ENCODE measurements around the gene NTNG1. TPM values are rescaled to one million over a fixed set of nuclear protein-coding genes. Genes with fewer than 3 reads are reported as not detected.

NTNG1 gene
- total RNA-seq, 1 experiment from 2014 or later, result 2.3 TPM

- TF ChIP-seq E2F1 (CRISPR knock-in tag; IDR thresholded peaks at IDR 0.05) (no peak), ATF3 (CRISPR knock-in tag; conservative IDR thresholded peaks at IDR 0.05) (no peak)
These were observed 352.4 kb downstream of the NTNG1 start (continued) for GRCh38 chr1:107493111-107493716.

- Mint-ChIP-seq H3K36me3 (no peaks in the 10 kb centered on the region), H3K27me3 (ENCODE audit: low read depth) (no peaks in the 10 kb centered on the region; the same call in 1 of the 2 replicates), H3K9me3 (no peaks in the 10 kb centered on the region), H3K27ac (no peak overlapping the region), H3K4me1 (no peaks in the 10 kb centered on the region), H3K4me3 (no peak overlapping the region)
- no peak for ATAC-seq
- ChIA-PET POLR2A (no interaction called here), CTCF (no interaction called here)
- DNase-seq (ENCODE audit: low spot score), result no peak
- TF ChIP-seq JUN (CRISPR knock-in tag; IDR thresholded peaks at IDR 0.05) (no peak), FOXP4 (CRISPR knock-in tag; IDR thresholded peaks at IDR 0.05) (no peak), ZNF232 (CRISPR knock-in tag; IDR thresholded peaks at IDR 0.05) (no peak), PREB (CRISPR knock-in tag; IDR thresholded peaks at IDR 0.05; ENCODE audit: borderline replicate concordance) (no peak), ZNF532 (CRISPR knock-in tag; IDR thresholded peaks at IDR 0.05; ENCODE audit: borderline replicate concordance) (no peak), AFF4 (CRISPR knock-in tag; IDR thresholded peaks at IDR 0.05; ENCODE audit: borderline replicate concordance) (no peak), KAT7 (CRISPR knock-in tag; IDR thresholded peaks at IDR 0.05; ENCODE audit: borderline replicate concordance) (no peak), SMAD3 (CRISPR knock-in tag; IDR thresholded peaks at IDR 0.05; ENCODE audit: borderline replicate concordance) (no peak), STAT6 (CRISPR knock-in tag; conservative IDR thresholded peaks at IDR 0.05; ENCODE audit: low read depth) (no peak), MLX (CRISPR knock-in tag; IDR thresholded peaks at IDR 0.05) (no peak), SOX15 (CRISPR knock-in tag; IDR thresholded peaks at IDR 0.05) (no peak), E2F1 (CRISPR knock-in tag; IDR thresholded peaks at IDR 0.05) (no peak)
- TF ChIP-seq, protein P1, sequence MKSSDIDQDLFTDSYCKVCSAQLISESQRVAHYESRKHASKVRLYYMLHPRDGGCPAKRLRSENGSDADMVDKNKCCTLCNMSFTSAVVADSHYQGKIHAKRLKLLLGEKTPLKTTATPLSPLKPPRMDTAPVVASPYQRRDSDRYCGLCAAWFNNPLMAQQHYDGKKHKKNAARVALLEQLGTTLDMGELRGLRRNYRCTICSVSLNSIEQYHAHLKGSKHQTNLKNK (CRISPR knock-in tag; IDR thresholded peaks at IDR 0.05), result no peak
These were observed 353.2 kb downstream of the NTNG1 start for GRCh38 chr1:107494061-107494460.

All from WTC11 (cell line).